GM12878 (cell line): ENCODE measurements around the gene ZER1.

Experiments used
- ETV6 ChIP-seq, 2 experiments: fragments of 450-650 bp in 1 of 2; IDR thresholded peaks in 1 of 2; conservative IDR thresholded peaks in 1 of 2; 2 replicates each; pipeline ENCODE4 v1.6.1; 2014; ENCODE audit warnings: antibody characterized with exemption in 1 of 2, borderline replicate concordance in 1 of 2, low read depth in 1 of 2, mild to moderate bottlenecking in 1 of 2, moderate library complexity in 1 of 2
- HDAC6 ChIP-seq: fragments of 200-600 bp; sonication (generic); IDR thresholded peaks from one replicate; pipeline ENCODE4 v1.8.0; 2017; ENCODE audit warnings: antibody characterized with exemption; ENCODE audit not compliant: unreplicated experiment
- JUND ChIP-seq: IDR thresholded peaks from 2 replicates; pipeline ENCODE4 v1.6.1; 2012; ENCODE audit warnings: low read depth, mild to moderate bottlenecking, low read length, improper control_type of control experiment, moderate library complexity
- NFYB ChIP-seq: IDR thresholded peaks from 2 replicates; pipeline ENCODE4 v1.6.1; 2011; ENCODE audit warnings: low read depth, mild to moderate bottlenecking, low read length, improper control_type of control experiment, moderate library complexity; ENCODE audit not compliant: insufficient read depth
- NR2C2 ChIP-seq: IDR thresholded peaks from 2 replicates; pipeline ENCODE4 v1.6.1; 2011; ENCODE audit warnings: borderline replicate concordance, low read depth; ENCODE audit not compliant: control insufficient read depth, insufficient read length
- POLR2A ChIP-seq: IDR thresholded peaks from 2 replicates; pipeline ENCODE4 v1.6.1; 2011; ENCODE audit warnings: low read depth, mild to moderate bottlenecking, low read length
- POLR2AphosphoS2 ChIP-seq: IDR thresholded peaks from 2 replicates; pipeline ENCODE4 v1.6.1; 2011; ENCODE audit warnings: low read depth, mild to moderate bottlenecking, low read length, improper control_type of control experiment, moderate library complexity
- RAD21 ChIP-seq: IDR thresholded peaks from 2 replicates; pipeline ENCODE4 v1.6.1; 2011; ENCODE audit warnings: mild to moderate bottlenecking, low read depth, low read length, moderate library complexity; ENCODE audit not compliant: insufficient read depth
- SIN3A ChIP-seq: IDR thresholded peaks from 2 replicates; pipeline ENCODE4 v1.6.1; 2012; ENCODE audit warnings: low read depth, low read length, improper control_type of control experiment
- TCF7 ChIP-seq: IDR thresholded peaks from 2 replicates; pipeline ENCODE4 v1.6.1; 2014; ENCODE audit warnings: antibody characterized with exemption, borderline replicate concordance
- TF ChIP-seq, protein P1 (sequence below), 3 experiments: IDR thresholded peaks in 2 of 3; conservative IDR thresholded peaks in 1 of 3; 2 replicates each; pipeline ENCODE4 v1.5.1; 2011; ENCODE audit warnings: low read depth in 3 of 3, low read length in 3 of 3, mild to moderate bottlenecking in 3 of 3, control low read depth in 2 of 3, moderate library complexity in 2 of 3, inconsistent platforms in 1 of 3, mixed read lengths in 1 of 3; ENCODE audit not compliant: control insufficient read depth in 2 of 3, insufficient read depth in 1 of 3; ENCODE audit errors: extremely low read depth in 1 of 3
- TF ChIP-seq, protein P2 (sequence below): IDR thresholded peaks from 2 replicates; pipeline ENCODE4 v1.6.1; 2012; ENCODE audit warnings: low read depth, low read length, improper control_type of control experiment
- TF ChIP-seq, protein P3 (sequence below): IDR thresholded peaks from 2 replicates; pipeline ENCODE4 v1.6.1; 2012; ENCODE audit warnings: low read depth, low read length, improper control_type of control experiment

DNA sequence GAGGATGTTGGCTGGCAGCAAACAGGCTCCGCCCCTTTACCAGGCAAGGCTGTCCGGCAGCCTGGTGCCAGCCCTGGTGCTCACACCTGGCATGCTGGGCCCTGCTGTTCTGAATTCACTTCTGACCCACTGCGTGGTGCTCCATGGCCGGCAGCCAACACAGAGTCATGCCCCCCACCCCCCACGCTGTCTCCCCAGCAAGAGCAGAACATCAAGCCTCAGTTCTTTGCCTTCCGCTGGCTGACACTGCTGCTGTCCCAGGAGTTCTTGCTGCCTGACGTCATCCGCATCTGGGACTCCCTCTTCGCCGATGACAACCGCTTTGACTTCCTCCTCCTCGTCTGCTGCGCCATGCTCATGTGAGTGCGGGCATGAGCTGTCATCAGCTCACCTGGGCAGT is 33.9 kb upstream of the ZER1 start:
- TF ChIP-seq, protein P1, sequence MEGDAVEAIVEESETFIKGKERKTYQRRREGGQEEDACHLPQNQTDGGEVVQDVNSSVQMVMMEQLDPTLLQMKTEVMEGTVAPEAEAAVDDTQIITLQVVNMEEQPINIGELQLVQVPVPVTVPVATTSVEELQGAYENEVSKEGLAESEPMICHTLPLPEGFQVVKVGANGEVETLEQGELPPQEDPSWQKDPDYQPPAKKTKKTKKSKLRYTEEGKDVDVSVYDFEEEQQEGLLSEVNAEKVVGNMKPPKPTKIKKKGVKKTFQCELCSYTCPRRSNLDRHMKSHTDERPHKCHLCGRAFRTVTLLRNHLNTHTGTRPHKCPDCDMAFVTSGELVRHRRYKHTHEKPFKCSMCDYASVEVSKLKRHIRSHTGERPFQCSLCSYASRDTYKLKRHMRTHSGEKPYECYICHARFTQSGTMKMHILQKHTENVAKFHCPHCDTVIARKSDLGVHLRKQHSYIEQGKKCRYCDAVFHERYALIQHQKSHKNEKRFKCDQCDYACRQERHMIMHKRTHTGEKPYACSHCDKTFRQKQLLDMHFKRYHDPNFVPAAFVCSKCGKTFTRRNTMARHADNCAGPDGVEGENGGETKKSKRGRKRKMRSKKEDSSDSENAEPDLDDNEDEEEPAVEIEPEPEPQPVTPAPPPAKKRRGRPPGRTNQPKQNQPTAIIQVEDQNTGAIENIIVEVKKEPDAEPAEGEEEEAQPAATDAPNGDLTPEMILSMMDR (IDR thresholded peaks at IDR 0.05 in 2 of 3, conservative IDR thresholded peaks at IDR 0.05 in 1 of 3; ENCODE audit: control insufficient read depth in 2 of 3, extremely low read depth in 1 of 3, insufficient read depth in 1 of 3, low read depth in 3 of 3, low read length in 3 of 3), result no peak
- TF ChIP-seq SIN3A (no peak), HDAC6 (no peak), TCF7 (no peak), NR2C2 (no peak), JUND (no peak), NFYB (no peak), POLR2AphosphoS2 (no peak), POLR2A (no peak), ETV6 (conservative IDR thresholded peaks at IDR 0.05 in 1 of 2, IDR thresholded peaks at IDR 0.05 in 1 of 2; ENCODE audit: borderline replicate concordance in 1 of 2, low read depth in 1 of 2) (no peak), RAD21 (no peak)
- TF ChIP-seq, protein P2, sequence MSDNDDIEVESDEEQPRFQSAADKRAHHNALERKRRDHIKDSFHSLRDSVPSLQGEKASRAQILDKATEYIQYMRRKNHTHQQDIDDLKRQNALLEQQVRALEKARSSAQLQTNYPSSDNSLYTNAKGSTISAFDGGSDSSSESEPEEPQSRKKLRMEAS, result no peak
- TF ChIP-seq, protein P3, sequence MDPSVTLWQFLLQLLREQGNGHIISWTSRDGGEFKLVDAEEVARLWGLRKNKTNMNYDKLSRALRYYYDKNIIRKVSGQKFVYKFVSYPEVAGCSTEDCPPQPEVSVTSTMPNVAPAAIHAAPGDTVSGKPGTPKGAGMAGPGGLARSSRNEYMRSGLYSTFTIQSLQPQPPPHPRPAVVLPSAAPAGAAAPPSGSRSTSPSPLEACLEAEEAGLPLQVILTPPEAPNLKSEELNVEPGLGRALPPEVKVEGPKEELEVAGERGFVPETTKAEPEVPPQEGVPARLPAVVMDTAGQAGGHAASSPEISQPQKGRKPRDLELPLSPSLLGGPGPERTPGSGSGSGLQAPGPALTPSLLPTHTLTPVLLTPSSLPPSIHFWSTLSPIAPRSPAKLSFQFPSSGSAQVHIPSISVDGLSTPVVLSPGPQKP, result no peak
